ENCODE results near the gene ALS2CL.
A peak's percentile ranks its signal among the peaks of the same experiment; 100 is the strongest.

Gene ALS2CL

GRCh38 chr3:46629551-46630517 is 63.6 kb downstream of the ALS2CL start:
- DNase-seq: peak; percentile 91

GRCh38 chr3:46628901-46629369 is 64.5 kb downstream of the ALS2CL start:
- peak; percentile 23 for DNase-seq

GRCh38 chr3:46627078-46627477 is 66.4 kb downstream of the ALS2CL start:
- DNase-seq: no peak

- no peak for DNase-seq
Observed at GRCh38 chr3:46626039-46626438, 67.4 kb downstream of the ALS2CL start.

GRCh38 chr3:46624975-46625490 is 68.4 kb downstream of the ALS2CL start:
- no peak for DNase-seq

GRCh38 chr3:46624533-46624932 is 68.9 kb downstream of the ALS2CL start:
- DNase-seq: no peak

GRCh38 chr3:46619845-46620778 is 73.4 kb downstream of the ALS2CL start:
- peak; percentile 64 for DNase-seq

Measured in NCI-H69 (cell line).